Skeletal muscle tissue (tissue), 4 donors: ENCODE data around the gene CFAP221. TPM values are rescaled to one million over a fixed set of nuclear protein-coding genes. Genes with fewer than 3 reads are reported as not detected.

Experiments used
- H3K27ac ChIP-seq: one replicate; pipeline ENCODE4 v1.7.0; 2013; ENCODE audit warnings: mild to moderate bottlenecking, low read depth, low read length, inconsistent platforms
- H3K27me3 ChIP-seq, 3 donors: one replicate each; pipeline ENCODE4 v1.7.0; 2013; ENCODE audit warnings: low read length in 3 of 3; ENCODE audit not compliant: control insufficient read depth in 3 of 3, insufficient read depth in 3 of 3
- H3K36me3 ChIP-seq, 3 donors: one replicate each; pipeline ENCODE4 v1.7.0; 2013; ENCODE audit warnings: low read length in 3 of 3; ENCODE audit not compliant: control insufficient read depth in 3 of 3, insufficient read depth in 3 of 3
- H3K4me1 ChIP-seq, 3 donors: one replicate each; pipeline ENCODE4 v1.7.0; 2013; ENCODE audit warnings: low read length in 3 of 3, mild to moderate bottlenecking in 3 of 3; ENCODE audit not compliant: control insufficient read depth in 3 of 3, insufficient read depth in 3 of 3
- H3K4me3 ChIP-seq, 3 donors: one replicate each; pipeline ENCODE4 v1.7.0; 2013; ENCODE audit warnings: low read length in 3 of 3
- H3K9ac ChIP-seq, 3 donors: one replicate each; pipeline ENCODE4 v1.7.0; 2013; ENCODE audit warnings: low read length in 3 of 3, mild to moderate bottlenecking in 3 of 3, moderate library complexity in 2 of 3, low read depth in 1 of 3
- H3K9me3 ChIP-seq, 3 donors: one replicate each; pipeline ENCODE4 v1.7.0; 2013; ENCODE audit warnings: low read length in 3 of 3; ENCODE audit not compliant: control insufficient read depth in 3 of 3
- total RNA-seq: library from RNA; depleted of rRNA; stranded (reverse); fragments of >200 nt; gene quantifications from one replicate; pipeline ENCODE4 v1.2.3, GENCODE V29; 2014
- donor health status: Osteomylitis.

Gene CFAP221
- total RNA-seq, 1 donor from 2014 or later, result 1.0 TPM

DNA sequence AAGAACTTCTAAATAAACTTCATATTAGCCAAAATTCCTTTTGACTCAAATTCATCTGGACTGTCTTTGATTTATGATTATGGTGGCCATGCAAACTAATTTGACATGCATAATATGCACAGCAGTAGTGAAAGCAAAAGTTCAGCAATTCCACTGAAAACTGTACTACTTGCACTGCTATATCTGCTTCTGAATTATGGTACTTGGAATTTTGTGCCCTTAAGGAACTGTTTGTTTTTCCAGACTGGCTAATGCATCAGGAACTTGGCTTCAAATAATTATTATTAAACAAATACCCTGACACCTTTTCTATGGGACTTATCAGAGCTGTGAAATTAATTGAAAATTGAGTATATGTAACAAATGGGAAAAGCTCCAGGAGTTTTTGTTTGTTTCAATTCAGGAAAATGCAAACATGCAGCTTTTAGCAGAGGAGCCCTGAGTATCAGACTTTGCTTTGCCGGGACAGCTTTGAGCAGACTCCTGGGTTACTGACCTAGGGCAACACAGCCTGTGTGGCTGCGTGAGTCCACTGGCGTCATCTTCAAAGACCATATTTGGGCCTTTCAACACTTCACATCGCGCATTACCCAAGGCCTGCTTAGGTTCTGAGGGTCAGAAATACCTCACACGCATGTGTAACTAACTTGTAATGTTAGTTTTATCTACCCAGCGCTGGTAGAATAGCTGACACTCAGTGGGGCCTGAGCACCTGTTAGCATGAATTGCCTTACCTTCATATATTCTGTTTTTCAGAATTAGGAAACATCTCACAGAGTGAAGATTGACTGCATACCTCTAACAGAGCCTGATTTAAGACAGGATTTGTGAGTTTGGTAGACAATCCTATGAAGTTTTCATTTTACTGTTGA, 35.4 kb downstream of the CFAP221 start:
- Histone ChIP-seq H3K4me1 (no peaks in the 10 kb centered on the region), H3K27me3 (no peaks in the 10 kb centered on the region), H3K9me3 (peaks cover 0 to 4% (median 0%) of the 10 kb centered on the region in 3 donors), H3K4me3 (no peak overlapping the region), H3K36me3 (no peaks in the 10 kb centered on the region), H3K9ac (no peak overlapping the region), H3K27ac (no peak overlapping the region)

DNA sequence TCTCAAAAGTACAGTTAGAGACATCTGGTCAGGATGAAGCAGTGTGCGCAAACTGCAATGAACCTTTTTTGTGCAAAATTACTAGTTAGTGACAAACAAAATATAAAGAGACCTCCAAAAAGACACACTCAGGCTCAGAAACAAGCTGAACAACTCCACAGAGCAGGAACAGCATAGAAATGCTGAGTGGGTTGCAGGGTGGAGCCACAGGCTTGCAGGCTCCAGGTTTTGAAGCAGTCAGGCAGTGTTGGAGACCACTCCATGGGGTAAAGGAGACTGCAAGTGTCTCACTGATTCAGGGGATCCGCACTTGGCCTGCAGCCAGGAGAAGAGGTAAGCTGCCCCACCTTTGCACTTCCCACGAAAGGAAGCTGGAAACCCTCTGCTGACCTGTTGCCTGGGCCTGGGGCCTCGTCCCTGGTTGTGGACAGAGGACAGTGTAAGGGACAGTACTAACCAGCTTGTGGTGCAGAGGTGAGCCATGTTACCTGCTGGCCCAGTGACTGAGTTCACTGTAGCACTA, 36.4 kb downstream of the CFAP221 start:
- Histone ChIP-seq H3K4me1 (no peaks in the 10 kb centered on the region), H3K27ac (no peak overlapping the region), H3K4me3 (no peak overlapping the region), H3K36me3 (no peaks in the 10 kb centered on the region), H3K9ac (no peak overlapping the region), H3K9me3 (peaks cover 0 to 4% (median 0%) of the 10 kb centered on the region in 3 donors), H3K27me3 (no peaks in the 10 kb centered on the region)

DNA sequence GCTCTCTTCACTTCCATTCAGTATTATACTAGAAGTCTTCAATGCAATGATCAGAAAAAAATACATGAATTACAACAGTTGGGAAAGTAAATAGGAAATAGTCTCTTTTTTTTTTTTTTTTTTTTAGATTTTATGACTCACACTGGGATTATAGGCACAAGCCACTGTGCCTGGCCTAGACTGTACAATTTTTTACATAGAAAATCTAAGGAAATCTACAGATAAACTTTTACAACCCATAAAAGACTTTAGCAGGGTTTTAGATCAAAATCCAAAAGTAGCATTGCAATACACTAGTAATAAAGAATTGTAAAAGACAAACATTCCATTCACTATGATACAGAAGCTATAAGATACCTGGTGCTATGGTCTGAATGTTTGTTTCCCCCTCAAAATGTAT, 39.0 kb downstream of the CFAP221 start:
- H3K27ac ChIP-seq, result no peak overlapping the region
- no peaks in the 10 kb centered on the region for H3K36me3 ChIP-seq
- H3K27me3 ChIP-seq, result no peaks in the 10 kb centered on the region
- no peak overlapping the region for H3K9ac ChIP-seq
- no peaks in the 10 kb centered on the region for H3K4me1 ChIP-seq
- H3K9me3 ChIP-seq, result no peaks in the 10 kb centered on the region
- no peak overlapping the region for H3K4me3 ChIP-seq

DNA sequence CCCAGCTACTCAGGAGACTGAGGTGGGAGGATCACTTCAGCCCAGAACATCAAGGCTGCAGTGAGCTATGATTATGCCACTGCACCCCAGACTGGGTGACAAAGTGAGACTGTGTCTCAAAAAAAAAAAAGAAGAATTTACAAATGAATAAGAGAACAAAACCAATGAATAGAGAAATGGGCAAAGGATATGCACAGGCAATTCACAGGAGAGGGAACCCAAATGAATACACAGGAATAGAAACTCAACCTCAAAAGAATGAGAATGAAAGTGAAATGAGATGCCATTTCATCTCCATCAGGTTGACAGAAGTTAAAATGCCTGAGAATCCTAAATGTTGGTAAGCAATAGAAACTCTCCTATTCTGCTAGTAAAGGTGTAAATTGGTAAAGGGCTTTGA, 40.2 kb downstream of the CFAP221 start:
- no peak overlapping the region for H3K27ac ChIP-seq
- H3K4me1 ChIP-seq, result no peaks in the 10 kb centered on the region
- no peak overlapping the region for H3K9ac ChIP-seq
- no peaks in the 10 kb centered on the region for H3K27me3 ChIP-seq
- no peaks in the 10 kb centered on the region for H3K36me3 ChIP-seq
- no peaks in the 10 kb centered on the region for H3K9me3 ChIP-seq
- H3K4me3 ChIP-seq, result no peak overlapping the region

DNA sequence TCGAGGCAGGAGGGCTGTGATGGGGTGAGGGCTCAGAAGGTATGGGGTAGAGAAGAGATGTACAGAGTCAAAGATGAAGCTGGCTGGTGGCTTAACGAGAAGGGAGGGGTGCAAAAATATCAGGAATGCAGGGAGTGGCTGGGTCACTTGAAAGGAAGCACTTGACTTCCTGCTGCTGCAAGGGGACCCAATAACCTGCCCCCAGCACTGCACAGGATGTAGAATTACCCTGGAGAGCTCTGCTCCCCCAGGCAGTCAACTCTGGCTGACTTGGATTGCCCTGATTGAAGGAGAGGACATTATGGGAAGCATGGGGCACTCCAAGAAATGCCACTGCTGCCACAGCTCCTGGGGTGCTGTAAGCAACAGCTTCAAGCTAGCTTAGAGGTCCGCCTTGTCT, 41.8 kb downstream of the CFAP221 start:
- H3K36me3 ChIP-seq, result no peaks in the 10 kb centered on the region
- H3K9ac ChIP-seq, result no peak overlapping the region

DNA sequence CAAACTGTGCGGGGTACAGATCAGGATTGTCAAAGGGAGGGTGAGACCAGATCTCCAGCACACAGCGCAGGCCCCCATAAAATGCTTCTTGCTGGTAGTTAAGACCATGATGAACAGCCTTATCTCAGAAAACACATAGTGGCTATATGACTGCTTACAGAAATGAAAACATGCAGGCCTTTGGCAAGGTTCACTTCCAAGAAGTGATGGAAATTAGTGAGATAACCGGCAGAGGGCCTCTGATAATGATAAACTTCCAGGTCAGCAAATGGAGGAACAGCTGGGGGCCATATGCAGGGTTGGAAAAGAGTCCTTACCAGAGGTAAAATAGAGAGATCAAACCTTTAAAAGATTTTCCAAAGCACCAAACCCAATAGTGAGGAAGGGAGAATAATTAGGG, 46.6 kb downstream of the CFAP221 start:
- H3K4me1 ChIP-seq, result no peaks in the 10 kb centered on the region

More for the DNA sequence above, 41.8 kb downstream of the CFAP221 start:
- no peak overlapping the region for H3K4me3 ChIP-seq
- H3K9me3 ChIP-seq, result no peaks in the 10 kb centered on the region
- H3K4me1 ChIP-seq, result no peaks in the 10 kb centered on the region
- H3K27ac ChIP-seq, result no peak overlapping the region
- H3K27me3 ChIP-seq, result no peaks in the 10 kb centered on the region

DNA sequence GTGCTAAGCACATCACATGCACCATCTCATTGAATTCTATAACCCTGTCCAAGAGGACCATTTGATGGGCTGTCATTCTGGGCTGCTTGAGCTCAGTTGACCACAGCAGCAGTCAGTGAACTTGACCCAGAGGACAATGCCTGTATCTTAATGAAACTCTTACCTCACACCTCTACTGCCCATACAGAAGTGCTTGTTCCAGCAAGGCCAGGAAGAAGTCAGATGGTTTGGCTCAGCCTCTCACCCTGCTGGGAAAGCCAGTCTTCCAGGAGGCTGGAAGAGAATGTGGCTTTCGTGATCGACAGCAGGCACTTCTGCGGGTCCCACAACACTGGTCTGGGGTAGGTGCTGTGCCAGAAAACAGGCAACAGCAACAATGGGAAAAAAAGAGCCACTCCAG, 47.3 kb downstream of the CFAP221 start:
- H3K36me3 ChIP-seq, result no peaks in the 10 kb centered on the region
- H3K27ac ChIP-seq, result no peak overlapping the region
- no peaks in the 10 kb centered on the region for H3K9me3 ChIP-seq
- no peaks in the 10 kb centered on the region for H3K27me3 ChIP-seq
- H3K9ac ChIP-seq, result no peak overlapping the region
- no peaks in the 10 kb centered on the region for H3K4me1 ChIP-seq
- no peak overlapping the region for H3K4me3 ChIP-seq

More for the DNA sequence above, 46.6 kb downstream of the CFAP221 start:
- Histone ChIP-seq H3K27me3 (no peaks in the 10 kb centered on the region), H3K27ac (no peak overlapping the region), H3K4me3 (no peak overlapping the region), H3K9ac (no peak overlapping the region), H3K36me3 (no peaks in the 10 kb centered on the region), H3K9me3 (no peaks in the 10 kb centered on the region)

DNA sequence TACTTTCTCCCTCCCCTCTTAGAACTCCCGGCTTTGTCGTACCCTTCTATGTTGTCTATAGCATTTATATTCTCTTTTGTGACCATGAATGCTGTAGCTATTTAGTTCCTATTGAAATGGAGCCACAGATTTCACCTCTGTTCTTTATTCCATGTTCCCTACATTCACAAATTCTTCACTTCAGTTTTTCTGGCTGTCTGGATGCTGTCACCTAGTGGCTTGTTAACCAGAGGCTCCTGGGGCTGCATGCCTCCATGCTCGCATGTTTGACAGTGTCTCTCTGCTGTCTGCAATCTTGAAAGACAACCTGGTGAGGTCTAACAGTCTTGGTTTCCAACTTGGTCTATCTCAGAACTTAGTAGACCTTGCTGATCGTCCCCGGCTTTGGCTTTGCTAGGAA, 48.2 kb downstream of the CFAP221 start:
- no peaks in the 10 kb centered on the region for H3K36me3 ChIP-seq
- no peak overlapping the region for H3K4me3 ChIP-seq

DNA sequence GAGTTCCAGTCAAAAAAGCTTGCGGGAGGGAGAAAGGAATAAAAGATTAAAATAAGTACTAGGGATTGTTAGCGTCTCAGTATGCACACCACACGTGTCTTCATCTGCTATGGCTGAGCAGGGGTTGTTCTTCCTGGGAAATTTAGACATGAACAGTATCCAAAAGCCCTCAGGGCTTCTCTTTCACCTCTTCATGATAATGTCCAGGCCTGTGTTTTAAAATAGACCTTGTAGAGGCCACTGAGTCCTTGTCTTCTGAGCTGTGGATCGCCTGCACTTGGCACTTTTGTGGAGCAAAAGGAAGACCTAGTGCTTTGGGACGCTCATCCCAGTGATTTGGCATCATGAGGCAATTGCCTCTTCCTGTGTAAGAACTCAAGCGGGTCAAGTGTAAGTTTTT, 52.4 kb downstream of the CFAP221 start:
- Histone ChIP-seq H3K27me3 (no peaks in the 10 kb centered on the region), H3K36me3 (no peaks in the 10 kb centered on the region), H3K4me3 (no peak overlapping the region), H3K4me1 (no peaks in the 10 kb centered on the region), H3K27ac (no peak overlapping the region), H3K9me3 (no peaks in the 10 kb centered on the region), H3K9ac (no peak overlapping the region)

More for the DNA sequence above, 48.2 kb downstream of the CFAP221 start:
- no peaks in the 10 kb centered on the region for H3K9me3 ChIP-seq
- H3K9ac ChIP-seq, result no peak overlapping the region
- no peak overlapping the region for H3K27ac ChIP-seq
- no peaks in the 10 kb centered on the region for H3K27me3 ChIP-seq
- no peaks in the 10 kb centered on the region for H3K4me1 ChIP-seq

DNA sequence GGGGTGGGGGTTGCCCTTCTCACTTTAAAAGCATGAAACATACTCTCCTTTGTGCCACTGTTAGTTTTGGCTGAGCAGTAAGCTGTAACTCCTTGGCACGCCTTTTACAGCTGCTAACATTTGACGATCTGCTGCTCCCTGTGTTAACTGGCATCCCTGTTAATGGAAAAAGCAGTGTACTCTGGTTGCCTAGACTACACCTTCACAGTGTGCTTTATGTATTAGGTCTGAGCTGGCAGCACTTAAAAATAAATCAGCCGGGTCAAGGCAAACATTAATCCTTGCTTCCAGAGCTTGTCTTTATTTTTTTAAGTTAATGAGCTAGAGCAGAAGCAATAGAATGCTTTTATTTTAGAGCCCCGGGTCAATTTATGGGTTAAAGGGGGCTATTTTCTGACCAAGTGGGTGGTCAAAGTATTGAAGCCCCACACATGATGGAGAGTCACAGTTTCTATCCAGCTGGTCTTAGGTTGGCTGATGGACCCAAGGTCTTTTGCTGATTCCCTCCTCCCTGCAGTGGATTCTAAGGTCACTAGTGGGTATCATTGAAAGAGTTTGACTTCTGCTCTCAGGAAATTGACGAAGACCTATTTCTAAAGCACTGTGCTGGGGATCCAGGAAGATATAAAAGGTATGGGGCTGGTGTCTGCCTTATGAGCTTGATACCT, 54.5 kb downstream of the CFAP221 start:
- Histone ChIP-seq H3K27ac (no peak overlapping the region), H3K36me3 (no peaks in the 10 kb centered on the region), H3K4me1 (no peaks in the 10 kb centered on the region), H3K9me3 (no peaks in the 10 kb centered on the region), H3K4me3 (no peak overlapping the region), H3K9ac (no peak overlapping the region), H3K27me3 (no peaks in the 10 kb centered on the region)
